Measurements from ENCODE around the gene SLC35D3.
"Not testable (repeated sequence)": the region's sequence is repeated elsewhere in the genome, so short reads cannot be mapped to it uniquely, and the experiment has no call there.

GRCh38 chr6:136904477-136904876 lies 17.6 kb upstream of the SLC35D3 start:
- TF ChIP-seq, protein P1, sequence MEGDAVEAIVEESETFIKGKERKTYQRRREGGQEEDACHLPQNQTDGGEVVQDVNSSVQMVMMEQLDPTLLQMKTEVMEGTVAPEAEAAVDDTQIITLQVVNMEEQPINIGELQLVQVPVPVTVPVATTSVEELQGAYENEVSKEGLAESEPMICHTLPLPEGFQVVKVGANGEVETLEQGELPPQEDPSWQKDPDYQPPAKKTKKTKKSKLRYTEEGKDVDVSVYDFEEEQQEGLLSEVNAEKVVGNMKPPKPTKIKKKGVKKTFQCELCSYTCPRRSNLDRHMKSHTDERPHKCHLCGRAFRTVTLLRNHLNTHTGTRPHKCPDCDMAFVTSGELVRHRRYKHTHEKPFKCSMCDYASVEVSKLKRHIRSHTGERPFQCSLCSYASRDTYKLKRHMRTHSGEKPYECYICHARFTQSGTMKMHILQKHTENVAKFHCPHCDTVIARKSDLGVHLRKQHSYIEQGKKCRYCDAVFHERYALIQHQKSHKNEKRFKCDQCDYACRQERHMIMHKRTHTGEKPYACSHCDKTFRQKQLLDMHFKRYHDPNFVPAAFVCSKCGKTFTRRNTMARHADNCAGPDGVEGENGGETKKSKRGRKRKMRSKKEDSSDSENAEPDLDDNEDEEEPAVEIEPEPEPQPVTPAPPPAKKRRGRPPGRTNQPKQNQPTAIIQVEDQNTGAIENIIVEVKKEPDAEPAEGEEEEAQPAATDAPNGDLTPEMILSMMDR (IDR thresholded peaks at IDR 0.05; ENCODE audit: low read length): not testable (repeated sequence)
- not testable (repeated sequence) for TF ChIP-seq EZH2 (optimal IDR thresholded peaks at IDR 0.05; ENCODE audit: low read depth, low read length); EZH2phosphoT487 (IDR thresholded peaks at IDR 0.05; ENCODE audit: low read length)

Measured in MM.1S (cell line).